Smooth muscle cell (in vitro differentiated cells): ENCODE measurements around the gene NUMB. TPM values are rescaled to one million over a fixed set of nuclear protein-coding genes. Genes with fewer than 3 reads are reported as not detected.
"Not testable (repeated sequence)": the region's sequence is repeated elsewhere in the genome, so short reads cannot be mapped to it uniquely, and the experiment has no call there.

Source experiments
- DNase-seq: peaks from one replicate; lab custom pipeline; 2025; ENCODE audit not compliant: unreplicated experiment; lab: John Stamatoyannopoulos, UW
- H2AFZ ChIP-seq: fragments of 200-600 bp; sonication (generic); 2 replicates; pipeline ENCODE4 v1.6.0; 2016; ENCODE audit warnings: antibody characterized with exemption, low read depth, mild to moderate bottlenecking
- H3F3A ChIP-seq: fragments of 200-600 bp; sonication (generic); 2 replicates; pipeline ENCODE4 v1.6.0; 2017; ENCODE audit warnings: antibody characterized with exemption, low read depth
- H3K27ac ChIP-seq: fragments of 200-600 bp; sonication (generic); 2 replicates; pipeline ENCODE4 v1.5.1; 2016; ENCODE audit warnings: low read depth, mild to moderate bottlenecking
- H3K27me3 ChIP-seq: fragments of 200-600 bp; sonication (generic); 2 replicates; pipeline ENCODE4 v1.6.1; 2016; ENCODE audit warnings: low read depth, mild to moderate bottlenecking
- H3K36me3 ChIP-seq: fragments of 200-600 bp; sonication (generic); 2 replicates; pipeline ENCODE4 v1.5.1; 2016; ENCODE audit warnings: low read depth
- H3K4me1 ChIP-seq: fragments of 200-600 bp; sonication (generic); 2 replicates; pipeline ENCODE4 v1.5.1; 2016; ENCODE audit warnings: low read depth
- H3K4me2 ChIP-seq: fragments of 200-600 bp; sonication (generic); 2 replicates; pipeline ENCODE4 v1.6.0; 2016; ENCODE audit warnings: mild to moderate bottlenecking
- H3K4me3 ChIP-seq: fragments of 200-600 bp; sonication (generic); 2 replicates; pipeline ENCODE4 v1.5.1; 2016; ENCODE audit warnings: mild to moderate bottlenecking
- H3K79me2 ChIP-seq: fragments of 200-600 bp; sonication (generic); 2 replicates; pipeline ENCODE4 v1.6.0; 2016; ENCODE audit warnings: low read depth, mild to moderate bottlenecking
- H3K9ac ChIP-seq: fragments of 200-600 bp; sonication (generic); 2 replicates; pipeline ENCODE4 v1.6.0; 2016; ENCODE audit warnings: low read depth
- H3K9me3 ChIP-seq: fragments of 200-600 bp; sonication (generic); replicated peaks from 2 replicates; pipeline ENCODE4 v1.5.1; 2016; ENCODE audit warnings: low read depth
- H4K20me1 ChIP-seq: fragments of 200-600 bp; sonication (generic); 2 replicates; pipeline ENCODE4 v1.6.0; 2016; ENCODE audit warnings: low read depth
- CTCF ChIP-seq: fragments of 200-600 bp; sonication (generic); IDR thresholded peaks from 2 replicates; pipeline ENCODE4 v1.5.1; 2017; ENCODE audit warnings: borderline replicate concordance, mild to moderate bottlenecking, antibody characterized with exemption; ENCODE audit not compliant: insufficient read depth, poor library complexity, severe bottlenecking
- WGBS: methylation state at CpG from one replicate; pipeline ENCODE4 v1.1.7; 2016; ENCODE audit warnings: low lambda C conversion rate; 5-methylcytosine and 5-hydroxymethylcytosine counted together
- polyA plus RNA-seq: library from polyadenylated mRNA; unstranded; fragments of >200 nt; fragmentation: Nextera tagmentation; extraction: Ambion mirVana; gene quantifications from 2 replicates; pipeline ENCODE4 v1.2.1, GENCODE V29; 2016
- total RNA-seq: library from RNA; depleted of rRNA; stranded (reverse); fragments of >200 nt; gene quantifications from 2 replicates; pipeline ENCODE4 v1.2.3, GENCODE V29; 2014

The NUMB gene
- total and polyA plus RNA-seq, 2 experiments from 2014 or later: 34.5 to 57.4 TPM

- WGBS: 94% methylated on average over 4 of the region's 4 CpGs
- no peak overlapping the region for H3K9ac ChIP-seq
- no peak for TF ChIP-seq CTCF
- H4K20me1 ChIP-seq: peaks cover 93% of the 10 kb centered on the region
- no peak overlapping the region for H3K4me2 ChIP-seq
- no peaks in the 10 kb centered on the region for H3F3A ChIP-seq
- no peaks in the 10 kb centered on the region for H3K9me3 ChIP-seq
- H3K36me3 ChIP-seq: no peaks in the 10 kb centered on the region
- no peak for DNase-seq
- H3K27ac ChIP-seq: no peak overlapping the region
- no peak overlapping the region for H3K4me3 ChIP-seq
- no peak overlapping the region for H2AFZ ChIP-seq
- H3K4me1 ChIP-seq: no peaks in the 10 kb centered on the region
- H3K27me3 ChIP-seq: no peaks in the 10 kb centered on the region
- H3K79me2 ChIP-seq: peaks cover 75% of the 10 kb centered on the region
Observed at GRCh38 chr14:73392329-73393257, 65.8 kb downstream of the NUMB start.

- not testable (repeated sequence) for H3K9ac ChIP-seq, DNase-seq, H3K36me3 ChIP-seq, H3K27ac ChIP-seq, H3K27me3 ChIP-seq, H3K4me3 ChIP-seq, H3F3A ChIP-seq, H3K9me3 ChIP-seq, H3K4me1 ChIP-seq, H2AFZ ChIP-seq, H3K4me2 ChIP-seq
- WGBS: 98% methylated on average over 2 of the region's 3 CpGs
- H3K79me2 ChIP-seq: peaks cover 61% of the 10 kb centered on the region
- H4K20me1 ChIP-seq: peaks cover 73% of the 10 kb centered on the region
Observed at GRCh38 chr14:73387860-73388259, 70.5 kb downstream of the NUMB start.

- whole genome bisulfite sequencing: 89% methylated on average over 3 of the region's 3 CpGs
- peaks cover 65% of the 10 kb centered on the region for H3K79me2 ChIP-seq
- DNase-seq: no peak
Observed at GRCh38 chr14:73386342-73386741, 72.0 kb downstream of the NUMB start.

GRCh38 chr14:73385021-73385420, 73.3 kb downstream of the NUMB start:
- not testable (repeated sequence) for H3F3A ChIP-seq, DNase-seq, H3K27me3 ChIP-seq, H3K9ac ChIP-seq, H3K9me3 ChIP-seq, H3K27ac ChIP-seq, H3K36me3 ChIP-seq, H2AFZ ChIP-seq, H3K4me2 ChIP-seq, H3K4me3 ChIP-seq, H3K4me1 ChIP-seq
- Histone ChIP-seq H4K20me1 (peaks cover 73% of the 10 kb centered on the region), H3K79me2 (peaks cover 70% of the 10 kb centered on the region)
- 98% methylated on average over 4 of the region's 4 CpGs for WGBS

More at GRCh38 chr14:73386342-73386741, 72.0 kb downstream of the NUMB start:
- no peak overlapping the region for H3K4me2 ChIP-seq
- no peak overlapping the region for H3K9ac ChIP-seq
- H3K27ac ChIP-seq: no peak overlapping the region
- no peaks in the 10 kb centered on the region for H3K9me3 ChIP-seq
- H4K20me1 ChIP-seq: peaks cover 73% of the 10 kb centered on the region
- H2AFZ ChIP-seq: no peak overlapping the region
- no peak for TF ChIP-seq CTCF
- H3K27me3 ChIP-seq: no peaks in the 10 kb centered on the region
- H3F3A ChIP-seq: no peaks in the 10 kb centered on the region
- no peak overlapping the region for H3K4me3 ChIP-seq
- H3K36me3 ChIP-seq: no peaks in the 10 kb centered on the region
- no peaks in the 10 kb centered on the region for H3K4me1 ChIP-seq
